Sigmoid colon (tissue), 7 donors: ENCODE measurements around the gene RNF182. TPM values are rescaled to one million over a fixed set of nuclear protein-coding genes. Genes with fewer than 3 reads are reported as not detected.

ENCODE experiments used
- DNase-seq: peaks from one replicate; pipeline ENCODE4 v3.0.0-alpha.2; 2019
- H3K27ac ChIP-seq, 4 donors: fragments of 200-600 bp; sonication (generic); one replicate each; pipeline ENCODE4 v1.5.1; 2016 to 2019; ENCODE audit warnings: mild to moderate bottlenecking in 1 of 4
- H3K27me3 ChIP-seq, 3 donors: fragments of 200-600 bp; sonication (generic); one replicate each; pipeline ENCODE4 v1.5.1; 2019; ENCODE audit warnings: mild to moderate bottlenecking in 1 of 3
- H3K36me3 ChIP-seq, 4 donors: fragments of 200-600 bp; sonication (generic); one replicate each; pipeline ENCODE4 v1.5.1; 2016 to 2019
- H3K4me1 ChIP-seq, 4 donors: fragments of 200-600 bp; sonication (generic); one replicate each; pipeline ENCODE4 v1.5.1; 2017 to 2019
- H3K4me3 ChIP-seq, 4 donors: fragments of 200-600 bp; sonication (generic); one replicate each; pipeline ENCODE4 v1.5.1; 2017 to 2019; ENCODE audit warnings: mild to moderate bottlenecking in 2 of 4, moderate library complexity in 1 of 4
- H3K9me3 ChIP-seq, 4 donors: fragments of 200-600 bp in 3 of 4; sonication (generic) in 3 of 4; one replicate each; pipeline versions ENCODE4 v1.5.1 to v1.6.1; 2013 to 2019
- CTCF ChIP-seq, 4 experiments: fragments of 450-650 bp in 3 of 4; fragments of 200-600 bp in 1 of 4; IDR thresholded peaks; one replicate each; pipeline ENCODE4 v1.5.1; 2016 to 2019; ENCODE audit warnings: antibody characterized with exemption in 4 of 4, mild to moderate bottlenecking in 3 of 4, moderate library complexity in 2 of 4
- EP300 ChIP-seq, 4 donors: sonication (generic); formaldehyde crosslinking; IDR thresholded peaks; one replicate each; pipeline ENCODE4 v1.6.1; 2017; ENCODE audit warnings: antibody characterized with exemption in 4 of 4
- POLR2A ChIP-seq, 2 donors: fragments of 450-650 bp; IDR thresholded peaks; one replicate each; pipeline ENCODE4 v1.6.1; 2016; ENCODE audit warnings: antibody characterized with exemption in 2 of 2, mild to moderate bottlenecking in 2 of 2, moderate library complexity in 2 of 2
- POLR2AphosphoS5 ChIP-seq, 4 donors: sonication (generic); formaldehyde crosslinking; IDR thresholded peaks; one replicate each; pipeline ENCODE4 v1.6.1; 2017; ENCODE audit warnings: antibody characterized with exemption in 4 of 4
- WGBS, 2 donors: extraction: QIAGEN DNeasy Blood & Tissue Kit; methylation state at CpG; one replicate each; pipeline ENCODE4 v1.1.7; 2013; 5-methylcytosine and 5-hydroxymethylcytosine counted together
- intact Hi-C: fragments of 100-400 bp; cut with DNase I; formaldehyde crosslinking; loops from one replicate; pipeline ENCODE4 v1.15.1; 2023
- polyA plus RNA-seq, 3 donors: library from polyadenylated mRNA; stranded (reverse); fragments of 200-250 nt; gene quantifications; one replicate each; pipeline ENCODE4 v1.2.3, GENCODE V29; 2013
- total RNA-seq, 4 donors: library from RNA; depleted of rRNA; stranded (reverse); fragments of >200 nt; gene quantifications; one replicate each; pipeline ENCODE4 v1.1.0, GENCODE V29; 2016
- donor health status: healthy with polysubstance abuse.
- donor health status: Bipolar disorder and iron deficiency.
- donor health status: healthy.

Gene RNF182
- total and polyA plus RNA-seq, 7 donors, result 0.06 to 0.71 (median 0.28) TPM; not detected in 2

- no peak overlapping the region for H3K27ac ChIP-seq
- WGBS, 2 donors, result 84 to 90% methylated on average over 11 of the region's 11 CpGs
- intact Hi-C loops, result no loop called here
- H3K9me3 ChIP-seq, result no peaks in the 10 kb centered on the region
- H3K27me3 ChIP-seq, result peaks cover 0 to 22% (median 8%) of the 10 kb centered on the region in 3 donors
- no peak for DNase-seq
- no peak overlapping the region for H3K4me3 ChIP-seq
- no peaks in the 10 kb centered on the region for H3K36me3 ChIP-seq
- TF ChIP-seq CTCF (IDR thresholded peaks at IDR 0.05) (no peak), EP300 (IDR thresholded peaks at IDR 0.05) (no peak), POLR2A (IDR thresholded peaks at IDR 0.05) (no peak), POLR2AphosphoS5 (IDR thresholded peaks at IDR 0.05) (no peak)
- H3K4me1 ChIP-seq, result no peaks in the 10 kb centered on the region
Measured at GRCh38 chr6:13987400-13987865, 62.7 kb downstream of the RNF182 start.

GRCh38 chr6:13988049-13988738, 63.4 kb downstream of the RNF182 start:
- Histone ChIP-seq H3K36me3 (no peaks in the 10 kb centered on the region), H3K4me3 (no peak overlapping the region), H3K27me3 (peaks cover 0 to 22% (median 8%) of the 10 kb centered on the region in 3 donors), H3K4me1 (no peaks in the 10 kb centered on the region), H3K27ac (no peak overlapping the region), H3K9me3 (no peaks in the 10 kb centered on the region)
- DNase-seq, result no peak
- WGBS, 2 donors, result 63 to 78% methylated on average over 5 of the region's 5 CpGs
- TF ChIP-seq POLR2AphosphoS5 (IDR thresholded peaks at IDR 0.05) (no peak), CTCF (IDR thresholded peaks at IDR 0.05) (no peak), POLR2A (IDR thresholded peaks at IDR 0.05) (no peak), EP300 (IDR thresholded peaks at IDR 0.05) (no peak)
- intact Hi-C loops, result no loop called here

GRCh38 chr6:13988908-13989307, 64.2 kb downstream of the RNF182 start:
- Histone ChIP-seq H3K27ac (no peak overlapping the region), H3K4me3 (no peak overlapping the region), H3K36me3 (no peaks in the 10 kb centered on the region), H3K9me3 (no peaks in the 10 kb centered on the region), H3K27me3 (peaks cover 0 to 22% (median 8%) of the 10 kb centered on the region in 3 donors), H3K4me1 (no peaks in the 10 kb centered on the region)
- WGBS, 2 donors, result 91 to 94% methylated on average over 2 of the region's 2 CpGs
- no peak for DNase-seq
- TF ChIP-seq POLR2AphosphoS5 (IDR thresholded peaks at IDR 0.05) (no peak), CTCF (IDR thresholded peaks at IDR 0.05) (no peak), EP300 (IDR thresholded peaks at IDR 0.05) (no peak), POLR2A (IDR thresholded peaks at IDR 0.05) (no peak)
- intact Hi-C loops, result no loop called here

GRCh38 chr6:13989496-13990144, 64.9 kb downstream of the RNF182 start:
- no peaks in the 10 kb centered on the region for H3K36me3 ChIP-seq
- H3K4me1 ChIP-seq, result no peaks in the 10 kb centered on the region
- no peaks in the 10 kb centered on the region for H3K9me3 ChIP-seq
- intact Hi-C loops, result no loop called here
- H3K27ac ChIP-seq, result no peak overlapping the region
- 65 to 70% methylated on average over 7 of the region's 7 CpGs for WGBS, 2 donors
- TF ChIP-seq CTCF (IDR thresholded peaks at IDR 0.05) (no peak), POLR2A (IDR thresholded peaks at IDR 0.05) (no peak), POLR2AphosphoS5 (IDR thresholded peaks at IDR 0.05) (no peak), EP300 (IDR thresholded peaks at IDR 0.05) (no peak)
- H3K27me3 ChIP-seq, result peaks cover 0 to 22% (median 8%) of the 10 kb centered on the region in 3 donors
- DNase-seq, result no peak
- H3K4me3 ChIP-seq, result no peak overlapping the region
